Measurements from ENCODE around the gene BAZ2B.
"Not testable (repeated sequence)": the region's sequence is repeated elsewhere in the genome, so short reads cannot be mapped to it uniquely, and the experiment has no call there.

BAZ2B gene

GRCh38 chr2:159456500-159457426 lies 159.6 kb downstream of the BAZ2B start:
- peak; percentile 50 for DNase-seq

- DNase-seq = peak; percentile 7
Observed at GRCh38 chr2:159455330-159455918, 160.9 kb downstream of the BAZ2B start.

GRCh38 chr2:159454185-159454584 lies 162.2 kb downstream of the BAZ2B start:
- no peak for DNase-seq

GRCh38 chr2:159450180-159450579 lies 166.2 kb downstream of the BAZ2B start:
- DNase-seq = no peak

GRCh38 chr2:159449504-159450124 lies 166.7 kb downstream of the BAZ2B start:
- no peak for DNase-seq

GRCh38 chr2:159446817-159447216 lies 169.5 kb downstream of the BAZ2B start:
- DNase-seq = no peak

GRCh38 chr2:159446201-159446600 lies 170.1 kb downstream of the BAZ2B start:
- no peak for DNase-seq

GRCh38 chr2:159445307-159445706 lies 171.0 kb downstream of the BAZ2B start:
- no peak for DNase-seq

- DNase-seq = no peak
Observed at GRCh38 chr2:159444754-159445153, 171.6 kb downstream of the BAZ2B start.

- DNase-seq = no peak
Observed at GRCh38 chr2:159442159-159442852, 174.0 kb downstream of the BAZ2B start.

- no peak for DNase-seq
Observed at GRCh38 chr2:159441182-159441581, 175.2 kb downstream of the BAZ2B start.

GRCh38 chr2:159439421-159439820 lies 176.9 kb downstream of the BAZ2B start:
- no peak for DNase-seq

- no peak for DNase-seq
Observed at GRCh38 chr2:159438720-159439353, 177.5 kb downstream of the BAZ2B start.

- no peak for DNase-seq
Observed at GRCh38 chr2:159438284-159438683, 178.1 kb downstream of the BAZ2B start.

GRCh38 chr2:159432610-159433009 lies 183.7 kb downstream of the BAZ2B start:
- no peak for DNase-seq

GRCh38 chr2:159427048-159427447 lies 189.3 kb downstream of the BAZ2B start:
- no peak for DNase-seq

GRCh38 chr2:159419403-159419802 lies 196.9 kb downstream of the BAZ2B start:
- DNase-seq = no peak

GRCh38 chr2:159411460-159411859 lies 204.9 kb downstream of the BAZ2B start:
- no peak for DNase-seq

GRCh38 chr2:159410276-159410675 lies 206.1 kb downstream of the BAZ2B start:
- DNase-seq = no peak

GRCh38 chr2:159409116-159409800 lies 207.1 kb downstream of the BAZ2B start:
- no peak for DNase-seq

- DNase-seq = no peak
Observed at GRCh38 chr2:159402790-159403189, 213.6 kb downstream of the BAZ2B start.

- DNase-seq = not testable (repeated sequence)
Observed at GRCh38 chr2:159402160-159402559, 214.2 kb downstream of the BAZ2B start.

Measured in fibroblast of skin of scalp (primary cell).